Liver (tissue), 3 donors: ENCODE measurements around the gene NTMT2.

Source experiments
- CTCF ChIP-seq: fragments of 150-350 bp; IDR thresholded peaks from 2 replicates; pipeline ENCODE4 v1.5.1; 2017; ENCODE audit warnings: improper control_type of control experiment, low read depth, low read length; ENCODE audit not compliant: missing input control
- GABPA ChIP-seq, 2 donors: IDR thresholded peaks in 1 of 2; conservative IDR thresholded peaks in 1 of 2; 2 replicates each; pipeline ENCODE4 v1.6.1; 2016; ENCODE audit warnings: antibody characterized with exemption in 2 of 2, mild to moderate bottlenecking in 1 of 2, moderate library complexity in 1 of 2
- HNF4A ChIP-seq, 2 donors: conservative IDR thresholded peaks; 2 replicates each; pipeline ENCODE4 v1.6.1; 2016; ENCODE audit warnings: antibody characterized with exemption in 2 of 2, mild to moderate bottlenecking in 2 of 2
- RAD21 ChIP-seq, 2 donors: IDR thresholded peaks; 2 replicates each; pipeline ENCODE4 v1.6.1; 2016; ENCODE audit warnings: antibody characterized with exemption in 2 of 2, mild to moderate bottlenecking in 2 of 2
- TAF1 ChIP-seq: conservative IDR thresholded peaks from 2 replicates; pipeline ENCODE4 v1.6.1; 2016; ENCODE audit warnings: antibody characterized with exemption, mild to moderate bottlenecking
- YY1 ChIP-seq: IDR thresholded peaks from 2 replicates; pipeline ENCODE4 v1.6.1; 2016; ENCODE audit warnings: antibody characterized with exemption, mild to moderate bottlenecking
- donor health status: healthy.
- donor health status: healthy.

- TF ChIP-seq CTCF, result no peak
- TF ChIP-seq TAF1, result no peak
- TF ChIP-seq RAD21 (IDR thresholded peaks at IDR 0.05), result no peak
- no peak for TF ChIP-seq HNF4A (conservative IDR thresholded peaks at IDR 0.05)
- TF ChIP-seq GABPA (IDR thresholded peaks at IDR 0.05 in 1 of 2, conservative IDR thresholded peaks at IDR 0.05 in 1 of 2), result no peak
- TF ChIP-seq YY1, result no peak
These were observed 64.4 kb downstream of the NTMT2 start for GRCh38 chr1:170210142-170210541.
